Left ventricle myocardium inferior (tissue), 1 donor: ENCODE data around the gene RARB. TPM values are rescaled to one million over a fixed set of nuclear protein-coding genes. Genes with fewer than 3 reads are reported as not detected.

Experiments
- DNase-seq: peaks from one replicate; pipeline ENCODE4 v3.0.0-alpha.2; 2020
- H3K27ac ChIP-seq: fragments of 200-600 bp; replicated peaks from 2 replicates; pipeline ENCODE4 v1.8.0; 2021
- H3K27me3 ChIP-seq: fragments of 200-600 bp; 2 replicates; pipeline ENCODE4 v1.8.0; 2021; ENCODE audit warnings: low read depth
- H3K36me3 ChIP-seq: fragments of 200-600 bp; 2 replicates; pipeline ENCODE4 v1.8.0; 2021
- H3K4me1 ChIP-seq: fragments of 200-600 bp; 2 replicates; pipeline ENCODE4 v1.8.0; 2021
- H3K4me3 ChIP-seq: fragments of 200-600 bp; 2 replicates; pipeline ENCODE4 v1.8.0; 2021; ENCODE audit warnings: mild to moderate bottlenecking, moderate library complexity
- H3K9me3 ChIP-seq: fragments of 200-600 bp; replicated peaks from 2 replicates; pipeline ENCODE4 v1.8.0; 2021
- CTCF ChIP-seq: fragments of 200-600 bp; IDR thresholded peaks from 2 replicates; pipeline ENCODE4 v1.8.0; 2021; ENCODE audit warnings: antibody characterized with exemption, mild to moderate bottlenecking, borderline replicate concordance
- intact Hi-C: fragments of 100-400 bp; cut with micrococcal nuclease; formaldehyde crosslinking; loops from one replicate; pipeline ENCODE4 v1.11.0; 2022
- total RNA-seq: library from RNA; stranded (reverse); fragmentation: NEBNext Ultra II Directional; extraction: Animal tissue kit (Norgen Biotek cat#: 25700); gene quantifications from one replicate; pipeline ENCODE4 v1.2.1, GENCODE V29; 2021
- donor health status: DM: no; HTN: yes; CAD: no; lungs with severe emphysema.

The RARB gene
- total RNA-seq, 1 donor from 2014 or later = 15.6 TPM

- no peak for DNase-seq
- peak overlapping the region; percentile 63 for H3K27ac ChIP-seq
- no peaks in the 10 kb centered on the region for H3K36me3 ChIP-seq
- no peak for TF ChIP-seq CTCF
- H3K4me1 ChIP-seq = peaks cover 70% of the 10 kb centered on the region
- intact Hi-C loops = no loop called here
- no peak overlapping the region for H3K4me3 ChIP-seq
- peaks cover 13% of the 10 kb centered on the region for H3K9me3 ChIP-seq
- no peaks in the 10 kb centered on the region for H3K27me3 ChIP-seq
Observed at GRCh38 chr3:25536521-25537391, 108.7 kb downstream of the RARB start.

- intact Hi-C loops = no loop called here
- no peak overlapping the region for H3K4me3 ChIP-seq
Observed at GRCh38 chr3:25537516-25537915, 109.5 kb downstream of the RARB start.

GRCh38 chr3:25540273-25540672 is 112.2 kb downstream of the RARB start:
- H3K4me1 ChIP-seq = peaks cover 78% of the 10 kb centered on the region
- TF ChIP-seq CTCF = no peak
- H3K27me3 ChIP-seq = no peaks in the 10 kb centered on the region
- H3K36me3 ChIP-seq = no peaks in the 10 kb centered on the region
- H3K9me3 ChIP-seq = no peaks in the 10 kb centered on the region
- H3K4me3 ChIP-seq = no peak overlapping the region
- H3K27ac ChIP-seq = peak overlapping the region; percentile 10
- DNase-seq = no peak
- intact Hi-C loops = no loop called here

More at GRCh38 chr3:25537516-25537915, 109.5 kb downstream of the RARB start:
- no peak for TF ChIP-seq CTCF
- H3K9me3 ChIP-seq = peaks cover 6% of the 10 kb centered on the region
- H3K36me3 ChIP-seq = no peaks in the 10 kb centered on the region
- H3K4me1 ChIP-seq = peaks cover 77% of the 10 kb centered on the region
- no peaks in the 10 kb centered on the region for H3K27me3 ChIP-seq
- H3K27ac ChIP-seq = peak overlapping the region; percentile 63
- no peak for DNase-seq

- intact Hi-C loops = no loop called here
- Histone ChIP-seq H3K36me3 (no peaks in the 10 kb centered on the region), H3K4me1 (peaks cover 81% of the 10 kb centered on the region)
Observed at GRCh38 chr3:25542492-25543039, 114.5 kb downstream of the RARB start.

GRCh38 chr3:25547103-25547502 is 119.0 kb downstream of the RARB start:
- H3K27ac ChIP-seq = no peak overlapping the region
- no peaks in the 10 kb centered on the region for H3K27me3 ChIP-seq
- intact Hi-C loops = no loop called here
- no peaks in the 10 kb centered on the region for H3K36me3 ChIP-seq
- no peak for TF ChIP-seq CTCF
- DNase-seq = no peak
- peaks cover 4% of the 10 kb centered on the region for H3K9me3 ChIP-seq
- H3K4me1 ChIP-seq = peaks cover 53% of the 10 kb centered on the region
- H3K4me3 ChIP-seq = no peak overlapping the region

More at GRCh38 chr3:25542492-25543039, 114.5 kb downstream of the RARB start:
- DNase-seq = no peak
- no peak overlapping the region for H3K4me3 ChIP-seq
- no peak for TF ChIP-seq CTCF
- H3K27ac ChIP-seq = peak overlapping the region; percentile 23
- no peaks in the 10 kb centered on the region for H3K27me3 ChIP-seq
- H3K9me3 ChIP-seq = no peaks in the 10 kb centered on the region
